B cell (primary cell): ENCODE measurements around the gene CD209. TPM values are rescaled to one million over a fixed set of nuclear protein-coding genes. Genes with fewer than 3 reads are reported as not detected.
A peak's percentile ranks its signal among the peaks of the same experiment; 100 is the strongest.

Source experiments
- ATAC-seq: fragments of 200-7000 bp; cut with Tn5 transposase; one replicate; pipeline ENCODE4 v1.10.0; 2021; ENCODE audit warnings: low read depth, mild to moderate bottlenecking, moderate number of reproducible peaks, moderate library complexity
- CTCF ChIA-PET: fragments of 350-600 bp; sonication (Branson Sonifier 250); formaldehyde crosslinking; loops from one replicate; lab custom pipeline; 2021; ENCODE audit warnings: antibody characterized with exemption, inconsistent platforms; lab: Charles Lee
- POLR2A ChIA-PET: fragments of 350-600 bp; sonication (Branson Sonifier 250); formaldehyde crosslinking; loops from one replicate; lab custom pipeline; 2021; ENCODE audit warnings: antibody characterized with exemption; lab: Charles Lee
- DNase-seq: peaks from one replicate; pipeline ENCODE4 v3.0.0; 2013
- H2AFZ ChIP-seq: 2 replicates; pipeline ENCODE4 v1.6.1; 2012; ENCODE audit warnings: mild to moderate bottlenecking, low read depth, low read length; ENCODE audit not compliant: insufficient read depth, poor library complexity, severe bottlenecking
- H3K27ac ChIP-seq, 2 donors: 1 replicate in 1 of 2; 2 replicates in 1 of 2; pipeline ENCODE4 v1.5.1; 2012 to 2013; ENCODE audit warnings: low read length in 2 of 2, mild to moderate bottlenecking in 2 of 2, moderate library complexity in 1 of 2
- H3K27me3 ChIP-seq, 4 experiments: fragments of 200-600 bp in 1 of 4; sonication (generic) in 1 of 4; replicated peaks in 1 of 4; 1 replicate in 2 of 4; 2 replicates in 2 of 4; pipeline versions ENCODE4 v1.6.1 to v1.7.0; 2013 to 2016; ENCODE audit warnings: low read length in 3 of 4, mild to moderate bottlenecking in 2 of 4, mixed read lengths in 1 of 4, moderate library complexity in 1 of 4; ENCODE audit not compliant: insufficient read depth in 4 of 4, control insufficient read depth in 3 of 4; ENCODE audit errors: control extremely low read depth in 1 of 4
- H3K36me3 ChIP-seq, 2 experiments: replicated peaks in 1 of 2; 1 replicate in 1 of 2; 2 replicates in 1 of 2; pipeline versions ENCODE4 v1.6.1 to v1.7.1; 2013; ENCODE audit warnings: low read length in 1 of 2; ENCODE audit not compliant: insufficient read depth in 2 of 2, control insufficient read depth in 1 of 2; ENCODE audit errors: control extremely low read depth in 1 of 2, extremely low read depth in 1 of 2
- H3K4me1 ChIP-seq, 2 donors: fragments of 200-600 bp in 1 of 2; sonication (generic) in 1 of 2; 1 replicate in 1 of 2; 2 replicates in 1 of 2; pipeline versions ENCODE4 v1.5.1 to v1.6.1; 2013 to 2017; ENCODE audit warnings: low read length in 2 of 2; ENCODE audit not compliant: control insufficient read depth in 2 of 2, insufficient read depth in 2 of 2
- H3K4me2 ChIP-seq: replicated peaks from 2 replicates; pipeline ENCODE3; 2012; ENCODE audit warnings: mild to moderate bottlenecking, low read depth, low read length; ENCODE audit not compliant: poor library complexity, severe bottlenecking
- H3K4me3 ChIP-seq, 5 experiments: fragments of 200-600 bp in 1 of 5; sonication (generic) in 1 of 5; 1 replicate in 3 of 5; 2 replicates in 2 of 5; pipeline versions ENCODE4 v1.5.1 to v1.7.0; 2011 to 2016; ENCODE audit warnings: low read length in 4 of 5, mild to moderate bottlenecking in 4 of 5, low read depth in 2 of 5, control low read depth in 1 of 5, moderate library complexity in 1 of 5; ENCODE audit not compliant: insufficient read depth in 1 of 5; ENCODE audit errors: control extremely low read depth in 1 of 5, extremely low read depth in 1 of 5
- H3K79me2 ChIP-seq: fragments of 200-600 bp; sonication (generic); one replicate; pipeline ENCODE4 v1.6.0; 2016; ENCODE audit warnings: low read length; ENCODE audit not compliant: control insufficient read depth, insufficient read depth
- H3K9ac ChIP-seq: fragments of 200-600 bp; sonication (generic); 2 replicates; pipeline ENCODE4 v1.6.1; 2017; ENCODE audit warnings: mild to moderate bottlenecking, low read length, moderate library complexity
- H3K9me3 ChIP-seq, 3 donors: one replicate each; pipeline versions ENCODE4 v1.6.1 to v1.7.1; 2013; ENCODE audit warnings: low read length in 2 of 3; ENCODE audit not compliant: control insufficient read depth in 2 of 3, insufficient read depth in 1 of 3; ENCODE audit errors: control extremely low read depth in 1 of 3
- H4K20me1 ChIP-seq: 2 replicates; pipeline ENCODE4 v1.6.0; 2012; ENCODE audit warnings: mild to moderate bottlenecking, low read length; ENCODE audit not compliant: insufficient read depth, control insufficient read depth, poor library complexity, severe bottlenecking
- H3K27ac Mint-ChIP-seq: one replicate; pipeline ENCODE4 v1.8.0; 2021; ENCODE audit warnings: mixed read lengths
- H3K27me3 Mint-ChIP-seq: one replicate; pipeline ENCODE4 v1.8.0; 2021; ENCODE audit warnings: mixed read lengths
- H3K4me1 Mint-ChIP-seq: one replicate; pipeline ENCODE4 v1.8.0; 2021; ENCODE audit warnings: mixed read lengths
- H3K4me3 Mint-ChIP-seq: one replicate; pipeline ENCODE4 v1.8.0; 2021; ENCODE audit warnings: mixed read lengths
- H3K9me3 Mint-ChIP-seq: one replicate; pipeline ENCODE4 v1.8.0; 2022; ENCODE audit warnings: mixed read lengths; ENCODE audit not compliant: insufficient read depth
- EZH2 ChIP-seq: IDR thresholded peaks from 2 replicates; pipeline ENCODE4 v1.6.1; 2012; ENCODE audit warnings: borderline replicate concordance, low read depth, mild to moderate bottlenecking, moderate library complexity, low read length; ENCODE audit not compliant: insufficient read depth, poor library complexity, severe bottlenecking
- WGBS: methylation state at CpG from one replicate; pipeline ENCODE4 v1.1.5; 2013; ENCODE audit warnings: missing lambda C conversion rate; ENCODE audit not compliant: insufficient coverage; 5-methylcytosine and 5-hydroxymethylcytosine counted together
- intact Hi-C: fragments of 100-400 bp; cut with micrococcal nuclease; formaldehyde crosslinking; loops from one replicate; pipeline ENCODE4 v1.10.0; 2022
- polyA plus RNA-seq: library from polyadenylated mRNA; depleted of rRNA; stranded (reverse); fragments of >200 nt; gene quantifications from 2 replicates; pipeline ENCODE4 v1.2.3, GENCODE V29; 2012
- total RNA-seq, 2 donors: library from RNA; stranded (reverse); fragments of 120-200 nt in 1 of 2; gene quantifications; 1 replicate in 1 of 2; 2 replicates in 1 of 2; pipeline versions ENCODE4 v1.2.3 to v1.2.4, GENCODE V29; 2013 to 2022
- TF ChIP-seq, protein P1 (sequence below): fragments of 200-600 bp; IDR thresholded peaks from one replicate; pipeline ENCODE4 v1.8.0; 2022; ENCODE audit warnings: antibody characterized with exemption, mild to moderate bottlenecking

CD209 gene
- total and polyA plus RNA-seq, 2 donors (not counting 1 experiment from before 2014, with no cell fraction given) = 0.10 TPM; not detected in 1

DNA sequence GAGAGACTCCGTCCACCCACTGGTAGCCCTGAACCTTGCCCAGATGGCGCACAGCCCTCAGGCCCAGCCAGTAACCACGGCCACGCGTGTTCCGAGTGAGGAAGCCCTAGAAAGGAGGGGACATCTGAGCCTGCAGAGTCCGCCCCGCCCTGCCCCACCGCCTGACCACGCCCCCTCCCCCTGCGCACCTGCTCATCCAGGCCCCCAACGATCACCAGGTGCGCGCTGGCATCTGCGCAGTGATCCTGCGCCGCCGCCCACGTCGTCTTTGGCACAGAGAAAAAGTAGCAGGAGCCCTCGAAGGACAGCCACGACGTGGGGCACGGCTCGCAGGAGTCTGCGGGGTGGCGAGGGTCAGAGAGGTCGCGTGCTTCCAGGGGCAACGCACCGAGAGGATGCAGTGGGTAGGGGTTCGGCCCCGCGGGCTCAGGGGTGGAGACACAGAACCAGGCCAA, 17.5 kb downstream of the CD209 start:
- ATAC-seq (peak; percentile 62), DNase-seq (peak; percentile 66)
- peaks cover 34% of the 10 kb centered on the region for H3K4me1 Mint-ChIP-seq
- H3K4me1 ChIP-seq = peaks cover 27 to 40% of the 10 kb centered on the region in 2 donors
- H3K9me3 ChIP-seq = peaks cover 0 to 24% (median 0%) of the 10 kb centered on the region in 3 donors
- H4K20me1 ChIP-seq = no peaks in the 10 kb centered on the region
- H2AFZ ChIP-seq = peak overlapping the region; percentile 70
- H3K4me3 Mint-ChIP-seq = peak overlapping the region; percentile 83
- H3K9me3 Mint-ChIP-seq = no peaks in the 10 kb centered on the region
- H3K27me3 ChIP-seq = peaks cover 0 to 40% (median 20%) of the 10 kb centered on the region in 4 experiments
- H3K27ac ChIP-seq = no peak overlapping the region
- ChIA-PET CTCF (interaction anchor here (0.9 kb wide), 1 partner anchor 18 kb away, joined by 3 read pairs; the partner anchor contains the start of gene CD209), POLR2A (no interaction called here)
- peak overlapping the region; percentile 77 for H3K4me2 ChIP-seq
- no peaks in the 10 kb centered on the region for H3K36me3 ChIP-seq
- H3K9ac ChIP-seq = peak overlapping the region; percentile 53
- H3K27me3 Mint-ChIP-seq = peaks cover 27% of the 10 kb centered on the region
- WGBS = 8% methylated on average over 34 of the region's 34 CpGs
- H3K79me2 ChIP-seq = no peaks in the 10 kb centered on the region
- peak; percentile 58 for TF ChIP-seq EZH2
- TF ChIP-seq, protein P1, sequence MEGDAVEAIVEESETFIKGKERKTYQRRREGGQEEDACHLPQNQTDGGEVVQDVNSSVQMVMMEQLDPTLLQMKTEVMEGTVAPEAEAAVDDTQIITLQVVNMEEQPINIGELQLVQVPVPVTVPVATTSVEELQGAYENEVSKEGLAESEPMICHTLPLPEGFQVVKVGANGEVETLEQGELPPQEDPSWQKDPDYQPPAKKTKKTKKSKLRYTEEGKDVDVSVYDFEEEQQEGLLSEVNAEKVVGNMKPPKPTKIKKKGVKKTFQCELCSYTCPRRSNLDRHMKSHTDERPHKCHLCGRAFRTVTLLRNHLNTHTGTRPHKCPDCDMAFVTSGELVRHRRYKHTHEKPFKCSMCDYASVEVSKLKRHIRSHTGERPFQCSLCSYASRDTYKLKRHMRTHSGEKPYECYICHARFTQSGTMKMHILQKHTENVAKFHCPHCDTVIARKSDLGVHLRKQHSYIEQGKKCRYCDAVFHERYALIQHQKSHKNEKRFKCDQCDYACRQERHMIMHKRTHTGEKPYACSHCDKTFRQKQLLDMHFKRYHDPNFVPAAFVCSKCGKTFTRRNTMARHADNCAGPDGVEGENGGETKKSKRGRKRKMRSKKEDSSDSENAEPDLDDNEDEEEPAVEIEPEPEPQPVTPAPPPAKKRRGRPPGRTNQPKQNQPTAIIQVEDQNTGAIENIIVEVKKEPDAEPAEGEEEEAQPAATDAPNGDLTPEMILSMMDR = no peak
- H3K27ac Mint-ChIP-seq = no peak overlapping the region
- peak overlapping the region in 4 of 5 experiments; percentile 35 to 51 (median 45) for H3K4me3 ChIP-seq
- intact Hi-C loops = no loop called here

DNA sequence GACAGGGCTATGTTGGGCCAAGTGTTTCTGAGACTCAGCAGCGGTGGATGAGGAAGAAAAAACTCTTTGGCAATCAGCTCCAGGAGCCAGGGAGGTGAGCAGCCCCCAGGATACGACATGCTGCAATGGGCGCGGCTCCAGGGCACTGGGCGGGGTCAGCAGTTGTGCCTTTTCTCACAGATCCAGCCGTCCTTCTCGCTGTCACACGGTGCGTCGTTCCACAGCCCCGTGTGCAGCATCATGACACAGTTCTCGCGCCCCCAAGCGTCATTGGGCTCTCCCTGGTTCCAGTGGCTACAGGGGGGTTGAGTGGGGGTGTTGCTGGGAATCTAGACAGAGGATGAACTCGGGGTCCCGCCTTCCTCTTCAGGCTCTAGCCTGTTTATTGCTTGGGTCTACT, 18.1 kb downstream of the CD209 start:
- H3K9ac ChIP-seq = peak overlapping the region; percentile 53
- H4K20me1 ChIP-seq = no peaks in the 10 kb centered on the region
- WGBS = 23% methylated on average over 11 of the region's 16 CpGs
- ChIA-PET CTCF (interaction anchor here (1.2 kb wide), 1 partner anchor 49 kb away, joined by 6 read pairs; the partner anchor contains the start of gene TRAPPC5), POLR2A (no interaction called here)
- DNase-seq (peak; percentile 56), ATAC-seq (peak; percentile 25)
- H3K27me3 Mint-ChIP-seq = peaks cover 24% of the 10 kb centered on the region
- peak overlapping the region; percentile 77 for H3K4me2 ChIP-seq
- no peaks in the 10 kb centered on the region for H3K79me2 ChIP-seq
- H3K36me3 ChIP-seq = no peaks in the 10 kb centered on the region
- peaks cover 27 to 35% of the 10 kb centered on the region in 2 donors for H3K4me1 ChIP-seq
- no peak for TF ChIP-seq EZH2
- TF ChIP-seq, protein P1 = no peak
- peaks cover 30% of the 10 kb centered on the region for H3K4me1 Mint-ChIP-seq
- intact Hi-C loops = no loop called here
- peak overlapping the region; percentile 83 for H3K4me3 Mint-ChIP-seq
- no peak overlapping the region for H3K27ac ChIP-seq
- no peaks in the 10 kb centered on the region for H3K9me3 Mint-ChIP-seq
- H3K27me3 ChIP-seq = peaks cover 0 to 40% (median 20%) of the 10 kb centered on the region in 4 experiments
- H3K27ac Mint-ChIP-seq = peak overlapping the region; percentile 10
- H2AFZ ChIP-seq = peak overlapping the region; percentile 12
- H3K9me3 ChIP-seq = peaks cover 0 to 24% (median 0%) of the 10 kb centered on the region in 3 donors
- H3K4me3 ChIP-seq = peak overlapping the region in 3 of 5 experiments; percentile 41 to 51 (median 49)
